HL-60 (cell line): ENCODE results near the gene IL27RA.

Experiments
- GABPA ChIP-seq: IDR thresholded peaks from 2 replicates; pipeline ENCODE4 v1.6.1; 2012; ENCODE audit warnings: low read depth
- POLR2AphosphoS5 ChIP-seq: IDR thresholded peaks from 2 replicates; pipeline ENCODE4 v1.6.1; 2012; ENCODE audit warnings: low read depth
- REST ChIP-seq: IDR thresholded peaks from 2 replicates; pipeline ENCODE4 v1.6.1; 2012; ENCODE audit warnings: low read depth; ENCODE audit not compliant: insufficient replicate concordance
- SPI1 ChIP-seq: IDR thresholded peaks from 2 replicates; pipeline ENCODE4 v1.6.1; 2012; ENCODE audit warnings: low read depth, mild to moderate bottlenecking, borderline replicate concordance
- TF ChIP-seq, protein P1 (sequence below): IDR thresholded peaks from one replicate; pipeline ENCODE4 v1.5.1; 2011; ENCODE audit warnings: low read length, control low read depth, inconsistent platforms; ENCODE audit not compliant: insufficient read depth

DNA sequence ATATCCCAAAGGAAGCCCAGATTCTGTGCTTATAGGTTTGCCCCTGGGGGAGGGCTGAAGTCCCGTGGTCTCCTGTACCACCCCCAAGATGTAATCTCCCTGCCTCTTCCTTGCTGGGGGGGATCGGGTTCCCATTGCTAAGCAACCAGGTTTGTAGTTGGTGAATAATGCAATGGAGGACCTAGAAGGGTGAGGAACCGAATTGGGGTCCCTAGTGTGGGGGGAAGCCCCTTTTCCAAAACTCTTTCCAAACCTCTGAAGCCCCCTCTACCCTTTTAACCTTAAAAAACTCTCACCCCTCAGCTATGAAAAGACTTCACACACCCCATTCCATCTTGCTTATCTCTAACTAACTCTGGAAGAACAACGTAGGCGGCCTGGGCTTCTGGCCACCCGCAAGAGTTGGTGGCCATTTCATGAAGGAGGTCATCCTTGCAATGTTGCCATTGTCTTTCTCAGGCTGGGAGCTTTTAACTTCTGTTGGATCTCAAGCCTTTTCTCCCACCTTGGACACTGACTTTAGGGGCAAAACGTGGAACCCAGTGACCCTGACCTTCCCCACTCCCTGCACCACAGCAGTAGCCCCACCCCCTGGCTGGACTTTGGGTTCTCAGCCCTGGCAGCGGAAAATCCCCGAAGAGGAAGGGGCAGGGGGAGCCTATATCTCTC, 29.7 kb downstream of the IL27RA start:
- TF ChIP-seq, protein P1, sequence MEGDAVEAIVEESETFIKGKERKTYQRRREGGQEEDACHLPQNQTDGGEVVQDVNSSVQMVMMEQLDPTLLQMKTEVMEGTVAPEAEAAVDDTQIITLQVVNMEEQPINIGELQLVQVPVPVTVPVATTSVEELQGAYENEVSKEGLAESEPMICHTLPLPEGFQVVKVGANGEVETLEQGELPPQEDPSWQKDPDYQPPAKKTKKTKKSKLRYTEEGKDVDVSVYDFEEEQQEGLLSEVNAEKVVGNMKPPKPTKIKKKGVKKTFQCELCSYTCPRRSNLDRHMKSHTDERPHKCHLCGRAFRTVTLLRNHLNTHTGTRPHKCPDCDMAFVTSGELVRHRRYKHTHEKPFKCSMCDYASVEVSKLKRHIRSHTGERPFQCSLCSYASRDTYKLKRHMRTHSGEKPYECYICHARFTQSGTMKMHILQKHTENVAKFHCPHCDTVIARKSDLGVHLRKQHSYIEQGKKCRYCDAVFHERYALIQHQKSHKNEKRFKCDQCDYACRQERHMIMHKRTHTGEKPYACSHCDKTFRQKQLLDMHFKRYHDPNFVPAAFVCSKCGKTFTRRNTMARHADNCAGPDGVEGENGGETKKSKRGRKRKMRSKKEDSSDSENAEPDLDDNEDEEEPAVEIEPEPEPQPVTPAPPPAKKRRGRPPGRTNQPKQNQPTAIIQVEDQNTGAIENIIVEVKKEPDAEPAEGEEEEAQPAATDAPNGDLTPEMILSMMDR = no peak
- no peak for TF ChIP-seq GABPA
- TF ChIP-seq POLR2AphosphoS5 = no peak
- no peak for TF ChIP-seq REST
- no peak for TF ChIP-seq SPI1
